Gastroesophageal sphincter (tissue), 3 donors: Measurements from ENCODE around the gene RASGRP1.

Experiments
- EP300 ChIP-seq: sonication (generic); formaldehyde crosslinking; IDR thresholded peaks from one replicate; pipeline ENCODE4 v1.6.1; 2017; ENCODE audit warnings: antibody characterized with exemption, mild to moderate bottlenecking
- POLR2A ChIP-seq, 2 donors: fragments of 450-650 bp; IDR thresholded peaks; one replicate each; pipeline ENCODE4 v1.6.1; 2017; ENCODE audit warnings: antibody characterized with exemption in 2 of 2, mild to moderate bottlenecking in 2 of 2, moderate library complexity in 1 of 2
- POLR2AphosphoS5 ChIP-seq: sonication (generic); formaldehyde crosslinking; IDR thresholded peaks from one replicate; pipeline ENCODE4 v1.6.1; 2017; ENCODE audit warnings: antibody characterized with exemption
- TF ChIP-seq, protein P1 (sequence below), 4 experiments: fragments of 200-600 bp in 2 of 4; fragments of 450-650 bp in 2 of 4; sonication (generic) in 1 of 4; IDR thresholded peaks; one replicate each; pipeline ENCODE4 v1.5.1; 2017 to 2019; ENCODE audit warnings: antibody characterized with exemption in 4 of 4, mild to moderate bottlenecking in 2 of 4, moderate library complexity in 2 of 4

DNA sequence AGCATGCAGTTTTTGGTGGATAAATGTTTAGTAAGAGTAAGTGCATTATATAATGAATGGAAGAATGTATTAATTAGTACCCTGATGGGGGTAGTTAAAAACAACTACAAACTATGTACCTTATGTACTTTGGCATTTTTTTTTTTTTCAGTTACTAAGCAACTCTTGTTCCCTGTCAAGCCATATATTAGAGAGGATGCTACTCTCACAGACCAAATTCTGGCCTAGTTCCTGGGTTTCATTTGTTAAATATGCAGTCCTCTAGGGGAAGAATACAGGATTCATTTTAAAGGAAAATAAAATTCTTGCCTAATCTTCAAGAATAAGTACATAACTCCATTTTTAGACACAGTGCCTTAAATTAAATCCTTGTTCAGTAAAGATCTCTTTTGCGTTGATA, 93.8 kb downstream of the RASGRP1 start:
- TF ChIP-seq POLR2AphosphoS5 (no peak), POLR2A (IDR thresholded peaks at IDR 0.05) (no peak), EP300 (no peak)
- TF ChIP-seq, protein P1, sequence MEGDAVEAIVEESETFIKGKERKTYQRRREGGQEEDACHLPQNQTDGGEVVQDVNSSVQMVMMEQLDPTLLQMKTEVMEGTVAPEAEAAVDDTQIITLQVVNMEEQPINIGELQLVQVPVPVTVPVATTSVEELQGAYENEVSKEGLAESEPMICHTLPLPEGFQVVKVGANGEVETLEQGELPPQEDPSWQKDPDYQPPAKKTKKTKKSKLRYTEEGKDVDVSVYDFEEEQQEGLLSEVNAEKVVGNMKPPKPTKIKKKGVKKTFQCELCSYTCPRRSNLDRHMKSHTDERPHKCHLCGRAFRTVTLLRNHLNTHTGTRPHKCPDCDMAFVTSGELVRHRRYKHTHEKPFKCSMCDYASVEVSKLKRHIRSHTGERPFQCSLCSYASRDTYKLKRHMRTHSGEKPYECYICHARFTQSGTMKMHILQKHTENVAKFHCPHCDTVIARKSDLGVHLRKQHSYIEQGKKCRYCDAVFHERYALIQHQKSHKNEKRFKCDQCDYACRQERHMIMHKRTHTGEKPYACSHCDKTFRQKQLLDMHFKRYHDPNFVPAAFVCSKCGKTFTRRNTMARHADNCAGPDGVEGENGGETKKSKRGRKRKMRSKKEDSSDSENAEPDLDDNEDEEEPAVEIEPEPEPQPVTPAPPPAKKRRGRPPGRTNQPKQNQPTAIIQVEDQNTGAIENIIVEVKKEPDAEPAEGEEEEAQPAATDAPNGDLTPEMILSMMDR (IDR thresholded peaks at IDR 0.05), result no peak
